G401.6 (cell line): ENCODE measurements around the gene SGMS1.
"Not testable (repeated sequence)": the region's sequence is repeated elsewhere in the genome, so short reads cannot be mapped to it uniquely, and the experiment has no call there.

Source experiments
- FAIRE-seq: peaks from 2 replicates; lab custom pipeline; 2012; peaks lifted over from hg19 to GRCh38; lab: Jason Lieb, UNC

The SGMS1 gene

DNA sequence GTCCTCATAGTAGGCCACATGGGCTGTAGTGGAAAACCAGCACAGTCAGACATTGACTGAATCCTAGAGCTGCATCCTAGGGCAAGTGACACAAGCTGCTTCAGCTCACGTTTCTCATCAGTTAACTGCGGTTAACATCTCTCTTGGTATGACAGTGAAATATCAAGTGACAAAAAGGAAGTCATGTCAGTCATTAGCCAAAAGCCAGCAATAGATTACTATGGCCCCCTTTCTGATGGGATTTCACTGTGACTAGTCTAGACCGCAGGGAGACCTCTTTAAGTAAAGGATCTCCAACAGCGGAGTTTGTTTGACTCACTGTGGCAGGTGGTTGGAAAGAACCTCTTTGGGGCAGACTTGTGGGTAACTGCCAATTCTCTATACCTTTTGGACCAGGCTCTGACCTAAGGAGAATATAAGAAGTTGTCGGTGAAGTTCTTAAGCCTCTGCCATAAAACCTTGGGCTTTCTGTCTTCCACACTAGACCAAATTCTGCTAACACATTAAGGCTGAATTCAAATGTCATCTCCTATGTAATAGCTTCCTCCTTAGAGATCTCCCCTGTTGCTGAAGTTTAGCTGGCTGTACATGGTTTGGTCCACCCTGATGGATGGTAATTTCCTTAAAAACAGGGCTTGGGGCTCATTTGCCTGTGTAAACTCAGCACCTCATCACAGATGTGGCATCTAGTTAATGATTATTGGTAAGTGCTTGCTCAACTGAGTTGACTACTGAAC is 115.3 kb downstream of the SGMS1 start:
- no peak for FAIRE-seq

DNA sequence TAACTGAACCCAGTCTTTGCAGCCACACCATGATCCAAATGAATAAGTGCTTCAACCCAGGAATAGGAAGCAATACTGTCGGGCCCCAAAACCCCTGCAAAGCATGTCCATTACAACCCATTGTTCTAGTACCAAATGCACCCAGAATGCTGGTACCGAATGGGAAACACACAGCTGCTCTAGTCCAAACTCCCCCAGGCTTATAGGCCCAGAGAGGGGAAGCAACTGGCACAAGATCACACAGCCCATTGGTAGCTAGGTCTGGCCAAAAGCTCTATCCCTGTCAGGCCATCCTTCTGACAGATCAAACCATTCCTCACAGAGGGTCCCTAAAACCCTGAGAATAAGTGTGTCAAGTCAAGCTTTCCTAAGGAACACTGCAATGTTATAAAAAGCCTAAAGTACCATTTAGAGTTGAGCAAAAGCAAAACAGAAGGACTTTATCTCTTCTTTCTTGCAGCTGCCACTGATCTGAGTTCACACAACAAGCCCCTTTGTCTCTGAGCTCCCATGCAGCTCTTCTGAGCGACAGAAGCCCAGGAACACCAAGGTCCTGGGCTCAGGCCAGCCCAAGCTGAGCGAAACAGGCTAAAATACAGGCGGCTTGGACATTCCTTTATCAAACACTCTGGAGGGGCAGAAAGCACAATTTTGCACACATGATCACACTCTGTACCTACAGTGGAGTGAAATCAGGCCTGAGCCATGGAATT is 116.7 kb downstream of the SGMS1 start:
- no peak for FAIRE-seq

DNA sequence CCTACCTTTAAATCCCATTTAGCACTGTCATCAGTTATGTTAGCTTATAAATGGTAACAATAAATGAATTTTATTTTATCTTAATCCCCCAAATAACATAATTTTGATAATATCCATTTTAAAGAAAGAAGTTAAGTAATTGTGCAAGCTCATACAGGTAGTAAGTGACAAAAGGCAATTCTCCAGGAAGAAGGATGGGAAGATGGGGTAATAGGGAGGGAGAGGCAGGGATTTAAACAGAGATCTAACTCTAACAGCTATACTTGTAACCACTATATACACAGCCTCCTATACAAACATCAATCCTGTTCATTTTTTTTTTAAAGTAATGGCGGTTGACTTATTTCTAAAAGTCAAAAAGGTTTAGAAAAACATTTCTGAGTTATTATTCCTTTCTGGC is 119.4 kb downstream of the SGMS1 start:
- FAIRE-seq: no peak

DNA sequence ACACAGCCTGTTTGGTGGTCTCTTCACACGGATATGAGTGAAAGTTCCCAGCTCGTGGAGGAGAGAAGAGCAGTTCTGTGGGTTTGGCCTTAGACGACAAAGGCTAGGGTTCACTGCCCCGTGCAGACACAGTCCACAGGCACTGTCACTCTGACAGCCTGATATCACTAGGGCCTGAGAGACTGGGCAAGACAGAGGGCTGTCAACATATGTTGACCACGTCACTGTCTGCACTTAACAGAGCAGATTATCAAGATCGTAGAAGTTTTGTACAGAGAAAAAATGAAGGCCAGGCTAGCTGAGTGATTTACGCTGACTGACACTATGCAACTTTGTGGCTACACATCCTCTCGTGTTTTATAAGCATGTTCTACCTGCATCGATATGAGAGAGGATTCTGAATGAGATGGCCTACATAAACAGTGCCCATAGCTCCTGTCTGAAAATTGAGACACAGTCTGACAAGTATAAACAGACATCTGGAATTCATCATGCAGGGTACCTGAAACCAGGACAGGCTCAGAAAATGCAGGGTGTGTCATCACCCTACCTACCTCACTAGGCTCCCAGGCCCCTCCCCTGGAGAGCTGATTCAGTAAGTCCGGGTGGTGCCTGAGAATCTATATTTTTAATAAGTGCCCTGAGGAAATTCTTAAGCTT is 120.0 kb downstream of the SGMS1 start:
- no peak for FAIRE-seq

DNA sequence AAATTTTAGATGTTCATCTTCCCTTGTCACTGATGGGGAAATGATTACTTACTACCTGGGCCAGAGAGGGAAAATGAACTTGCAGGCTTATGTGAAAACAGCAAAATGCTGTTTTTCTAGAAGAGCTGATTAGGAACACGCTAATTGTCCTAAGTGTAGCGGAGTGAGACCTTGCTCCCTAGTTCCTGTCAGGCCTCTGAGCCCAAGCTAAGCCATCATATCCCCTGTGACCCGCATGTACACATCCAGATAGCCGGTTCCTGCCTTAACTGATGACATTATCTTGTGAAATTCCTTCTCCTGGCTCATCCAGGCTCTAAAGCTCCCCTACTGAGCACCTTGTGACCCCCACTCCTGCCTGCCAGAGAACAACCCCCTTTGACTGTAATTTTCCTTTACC is 120.6 kb downstream of the SGMS1 start:
- FAIRE-seq: not testable (repeated sequence)

DNA sequence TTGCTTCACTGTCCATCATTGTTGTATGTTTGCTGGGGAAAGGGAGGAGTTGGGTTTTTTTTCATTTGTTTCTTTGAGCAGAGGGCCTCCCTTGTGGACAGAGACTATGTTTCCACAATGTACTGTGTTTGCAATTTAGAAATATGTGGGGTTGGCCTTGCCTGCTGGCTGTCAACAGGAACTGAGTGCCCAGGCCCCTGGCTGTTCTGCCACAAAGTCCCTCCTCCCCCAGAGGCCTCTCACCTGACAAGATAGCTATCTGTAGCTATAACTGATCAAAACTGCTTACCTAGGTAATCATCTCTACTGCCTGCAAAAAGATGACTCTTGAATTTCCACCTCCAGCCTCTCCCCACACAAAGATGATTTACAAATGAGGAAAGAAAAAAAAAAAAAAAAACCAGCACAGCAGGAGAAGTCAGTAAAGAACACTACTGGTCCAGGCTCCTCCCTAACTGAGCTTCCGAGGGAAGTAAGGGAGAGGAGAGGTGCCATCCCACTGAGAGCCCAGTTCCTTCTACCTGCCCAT is 121.8 kb downstream of the SGMS1 start:
- no peak for FAIRE-seq

DNA sequence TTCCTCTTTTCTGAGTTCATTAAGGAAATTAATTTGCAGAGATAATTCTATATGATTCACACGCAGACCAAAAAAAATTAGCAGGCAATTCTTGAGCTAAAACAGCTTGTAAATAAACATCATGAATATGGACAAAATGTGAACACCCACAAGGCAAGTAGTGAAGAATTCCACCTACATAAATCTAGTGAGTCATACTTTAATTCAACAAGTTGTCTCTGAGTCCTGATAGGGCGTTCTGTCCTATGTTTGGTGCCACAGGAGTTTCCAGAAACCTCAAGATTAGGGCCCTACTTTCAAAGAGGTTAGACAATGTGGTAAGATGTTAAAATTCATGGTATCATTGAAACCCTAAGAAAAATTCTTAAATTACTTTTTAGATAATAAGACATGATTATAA is 122.3 kb downstream of the SGMS1 start:
- no peak for FAIRE-seq

DNA sequence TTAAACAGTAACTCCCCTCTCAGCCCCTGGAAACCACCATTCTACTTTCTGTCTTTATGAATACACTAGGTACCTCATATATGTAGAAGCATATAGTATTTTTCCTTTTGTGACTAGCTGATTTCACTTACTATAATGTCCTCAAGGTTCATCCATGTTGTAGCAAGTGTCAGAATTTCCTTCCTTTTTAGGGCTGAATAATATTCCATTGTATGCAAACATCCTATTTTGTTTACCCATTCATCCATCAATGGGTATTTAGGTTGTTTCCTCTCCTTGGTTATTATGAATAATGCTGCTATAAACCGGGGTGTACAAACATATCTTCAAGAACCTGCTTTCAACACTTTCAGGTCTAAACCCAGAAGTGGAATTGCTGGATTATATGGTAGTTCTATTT is 125.3 kb downstream of the SGMS1 start:
- no peak for FAIRE-seq

DNA sequence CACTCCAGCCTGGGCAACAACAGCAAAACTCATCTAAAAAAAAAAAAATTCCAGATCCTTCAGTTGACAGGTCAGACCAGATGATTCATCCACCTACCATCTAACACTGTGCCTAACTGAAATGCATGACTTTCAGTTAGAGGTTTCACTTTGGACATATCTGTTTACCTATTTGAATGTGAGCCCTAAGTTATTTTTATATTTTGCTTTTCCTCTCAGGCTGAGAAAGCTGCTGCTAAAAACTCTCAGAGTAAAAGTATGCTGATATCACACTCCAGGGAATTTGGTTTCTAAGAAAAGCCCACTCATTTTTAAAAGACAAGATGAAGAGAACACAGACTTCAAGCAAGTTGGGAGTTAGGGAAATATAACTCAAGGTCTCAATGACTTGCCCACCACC is 126.0 kb downstream of the SGMS1 start:
- no peak for FAIRE-seq

DNA sequence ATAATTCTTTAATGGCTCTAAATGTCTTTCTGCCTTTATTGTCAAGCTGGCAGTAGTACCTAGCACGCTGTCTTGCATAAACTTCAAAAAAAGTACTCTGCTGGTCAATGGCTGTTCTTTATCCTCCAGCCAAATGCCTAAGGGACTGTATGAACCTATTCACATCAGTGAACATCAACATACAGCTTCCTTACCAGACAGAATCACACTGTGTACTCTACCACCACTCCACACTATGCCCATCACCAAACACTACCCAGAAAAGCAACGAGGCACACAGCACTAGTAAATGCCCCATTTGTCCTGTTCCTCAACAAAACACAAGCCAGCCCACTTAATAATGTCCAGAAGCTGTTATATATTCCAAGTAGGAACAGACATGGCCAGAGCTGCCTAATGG is 127.5 kb downstream of the SGMS1 start:
- FAIRE-seq: no peak

DNA sequence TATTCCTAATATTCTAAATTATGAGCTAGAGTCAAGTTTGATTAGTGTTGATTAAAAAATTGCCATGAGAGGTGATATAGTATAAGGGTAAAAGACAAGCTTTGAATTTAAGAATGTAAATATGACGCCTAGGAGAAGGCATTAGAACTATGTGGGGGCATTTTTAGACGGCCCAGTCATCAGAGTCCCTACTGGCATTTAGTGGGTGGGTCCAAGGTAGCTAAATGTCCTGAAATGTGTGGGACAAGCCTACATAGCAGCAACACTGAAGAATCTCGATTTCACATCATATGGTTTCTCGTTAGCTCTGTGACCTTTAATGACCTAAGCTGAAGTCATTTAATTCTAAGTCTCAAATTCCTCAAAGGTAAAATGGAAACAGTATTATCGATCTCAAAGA is 133.5 kb downstream of the SGMS1 start:
- FAIRE-seq: no peak

DNA sequence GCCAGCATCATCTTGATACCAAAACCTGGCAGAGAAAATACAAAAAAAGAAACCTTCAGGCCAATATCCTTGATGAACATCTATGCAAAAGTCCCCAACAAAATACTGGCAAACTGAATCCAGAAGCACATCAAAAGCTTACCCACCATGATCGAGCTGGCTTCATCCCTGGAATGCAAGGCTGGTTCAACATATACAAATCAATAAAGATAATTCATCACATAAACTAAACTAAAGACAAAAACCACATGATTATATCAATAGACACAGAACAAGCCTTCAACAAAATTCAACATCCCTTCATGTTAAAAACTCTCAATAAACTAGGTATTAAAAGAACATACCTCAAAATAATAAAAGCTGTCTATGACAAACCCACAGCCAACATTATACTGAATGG is 139.2 kb downstream of the SGMS1 start:
- not testable (repeated sequence) for FAIRE-seq

DNA sequence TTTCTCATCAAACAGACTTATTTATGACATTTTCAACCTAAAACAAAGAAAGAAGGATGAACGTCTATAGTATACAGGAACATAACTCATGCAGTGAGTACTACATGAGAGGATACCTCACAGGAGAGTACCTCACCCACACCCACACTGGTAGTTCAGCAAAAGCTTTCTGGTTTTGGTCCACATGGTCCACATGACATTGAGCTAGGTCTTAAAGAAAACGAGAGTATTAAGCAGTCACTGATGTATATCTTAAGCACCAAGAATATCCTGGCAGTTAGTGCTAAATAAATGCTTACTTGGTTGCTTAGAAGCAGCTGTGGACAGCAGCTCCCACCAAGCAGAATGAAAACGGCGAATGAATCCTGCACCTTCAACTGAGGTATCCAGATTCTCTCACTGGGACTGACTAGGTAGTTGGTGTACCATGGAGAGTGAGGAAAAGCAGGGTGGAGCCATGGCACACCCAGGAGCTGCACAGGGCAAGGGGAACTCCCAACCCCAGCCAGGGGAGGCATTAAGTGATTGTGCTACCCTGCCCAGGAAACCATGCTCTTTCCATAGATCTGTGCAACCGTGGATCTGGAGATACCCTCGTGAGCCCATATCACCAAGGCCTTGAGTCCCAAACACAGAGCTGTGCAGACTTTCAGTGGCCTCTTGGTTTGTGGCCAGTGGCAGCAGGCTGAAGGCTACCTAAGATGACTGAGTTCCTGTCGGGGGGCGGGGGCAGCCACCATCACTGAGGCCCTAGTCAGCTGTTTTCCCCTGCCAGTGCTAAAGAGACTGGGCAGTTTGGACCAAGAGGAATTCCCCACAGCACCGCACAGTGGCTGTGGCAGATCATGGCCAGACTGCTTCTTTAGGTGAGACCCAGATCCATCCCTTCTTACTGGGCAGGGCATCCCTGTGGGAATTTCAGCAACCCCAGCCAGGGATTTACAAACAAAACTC is 143.4 kb downstream of the SGMS1 start:
- no peak for FAIRE-seq

DNA sequence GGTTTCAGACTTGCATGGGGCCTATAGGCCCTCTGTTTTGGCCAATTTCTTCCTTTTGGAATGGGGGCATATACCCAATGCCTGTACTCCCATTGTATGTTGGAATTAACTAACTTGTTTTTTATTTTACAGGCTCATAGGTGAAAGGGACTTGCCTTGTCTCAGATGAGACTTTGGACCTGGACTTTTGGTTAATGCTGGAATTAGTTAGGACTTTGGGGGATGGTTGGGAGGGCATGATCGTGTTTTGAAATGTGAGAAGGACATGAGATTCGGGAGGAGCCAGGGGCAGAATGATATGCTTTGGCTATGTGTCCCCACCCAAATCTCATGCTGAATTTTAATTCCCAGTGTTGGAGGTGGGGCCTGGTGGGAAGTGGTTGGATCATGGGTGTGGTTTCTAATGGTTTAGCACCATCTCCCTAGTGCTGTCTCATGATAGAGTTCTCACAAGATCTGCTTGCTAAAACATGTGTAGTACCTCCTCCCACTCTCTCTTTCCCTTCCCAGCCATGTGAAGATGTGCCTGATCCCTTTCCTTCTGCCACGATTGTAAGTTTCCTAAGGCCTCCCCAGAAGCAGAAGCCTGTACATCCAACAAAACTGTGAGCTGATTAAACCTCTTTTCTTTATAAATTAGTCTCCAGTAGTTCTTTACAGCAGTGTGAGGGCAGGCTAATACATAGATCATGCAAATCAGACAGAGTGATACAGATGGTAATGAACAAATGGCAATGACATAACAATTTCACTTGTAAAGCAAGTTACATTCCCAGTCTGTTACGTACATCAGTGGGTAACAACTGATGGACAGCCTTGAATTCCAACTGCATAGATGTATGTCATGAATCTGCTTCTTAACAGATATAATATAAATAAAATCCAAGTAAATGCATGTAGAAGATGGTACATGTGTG is 146.2 kb downstream of the SGMS1 start:
- FAIRE-seq: no peak

DNA sequence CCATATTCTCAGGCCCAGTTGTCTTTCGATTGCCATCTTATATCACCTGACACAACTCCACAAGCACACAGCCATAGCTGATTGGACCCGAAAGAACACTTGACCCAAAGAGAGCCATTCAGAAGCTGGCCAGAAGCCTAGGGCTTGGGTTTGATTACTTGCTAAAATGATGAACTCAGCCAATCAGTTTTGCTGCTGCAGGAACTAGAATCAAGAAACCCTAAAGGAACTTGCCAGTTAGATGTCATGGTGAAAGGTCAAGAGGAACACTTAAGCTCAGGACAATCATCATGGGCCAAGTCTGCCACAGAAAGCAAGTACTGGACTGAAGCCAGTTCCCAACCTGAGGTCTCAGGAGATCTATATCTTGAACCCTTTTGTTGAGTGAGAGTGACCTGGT is 150.0 kb downstream of the SGMS1 start:
- FAIRE-seq: no peak

DNA sequence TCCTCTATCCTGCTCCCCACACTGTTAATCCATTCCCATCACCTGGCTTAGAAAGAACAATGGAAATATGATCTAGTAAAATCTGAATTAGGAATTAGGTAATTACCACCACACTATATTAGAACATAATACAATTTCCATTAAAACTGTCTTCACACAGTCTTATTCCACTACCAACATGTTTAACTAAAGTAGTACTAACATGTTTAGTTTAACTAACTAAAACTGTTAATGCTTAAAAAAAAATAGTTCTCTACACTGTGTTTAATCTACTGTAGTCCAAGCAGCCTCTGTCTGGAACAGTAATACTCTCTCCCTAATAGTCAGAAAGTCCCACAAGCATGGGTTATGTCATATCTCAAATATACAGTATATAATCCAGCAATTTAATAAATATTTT is 150.8 kb downstream of the SGMS1 start:
- no peak for FAIRE-seq

DNA sequence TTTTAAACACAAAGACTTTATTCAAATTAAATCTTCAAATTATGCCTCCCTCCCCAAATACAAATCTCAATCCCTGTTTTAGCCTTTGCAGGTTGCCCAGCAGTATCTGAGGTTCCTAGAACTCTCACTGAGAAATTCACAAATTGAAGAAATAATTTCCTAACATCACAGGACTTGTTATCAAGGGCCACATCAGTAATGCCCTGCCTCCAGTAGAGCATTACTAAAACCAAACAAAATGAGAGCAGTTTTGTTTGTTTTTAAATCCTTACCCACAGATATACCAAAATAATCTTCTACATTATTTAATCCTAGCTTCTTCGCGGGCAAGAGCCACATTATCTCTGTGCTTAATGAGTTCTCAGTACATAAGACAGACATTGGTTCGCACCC is 152.2 kb downstream of the SGMS1 start:
- no peak for FAIRE-seq

DNA sequence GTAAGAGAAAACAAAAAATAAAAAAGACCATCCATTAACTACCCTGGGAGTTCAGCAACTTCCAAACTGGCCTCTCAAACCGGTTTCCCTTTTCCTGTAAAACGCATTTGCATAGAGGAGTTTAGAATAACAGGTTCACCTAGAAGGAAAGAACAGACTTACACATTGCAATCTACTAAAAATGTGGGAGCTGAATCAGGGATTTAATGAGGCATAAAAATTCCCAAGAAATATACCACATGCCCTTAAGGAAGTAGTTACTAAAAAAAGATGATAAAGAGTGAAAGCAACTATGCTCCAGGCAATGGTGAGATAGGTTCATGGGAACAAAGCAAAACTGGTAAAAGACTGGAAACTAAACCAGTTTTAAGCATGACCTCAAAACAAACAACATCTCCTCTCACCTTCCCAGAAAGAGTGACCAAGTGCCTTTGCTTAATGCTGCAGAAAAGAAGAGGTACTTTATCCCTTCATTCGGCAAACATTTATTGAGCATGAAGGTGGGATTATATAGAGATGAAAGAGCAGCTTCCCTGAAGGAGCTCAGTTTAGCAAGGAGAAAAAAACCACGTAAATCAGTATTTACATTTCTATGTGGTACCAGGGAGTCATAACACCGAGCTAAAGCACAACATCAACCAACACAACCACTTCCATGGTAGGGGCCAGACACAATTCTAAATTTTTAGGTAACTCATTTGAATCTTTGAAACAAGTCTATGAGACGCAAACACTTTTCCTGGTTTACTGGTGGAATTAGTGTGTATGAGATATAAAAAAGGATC is 152.8 kb downstream of the SGMS1 start:
- FAIRE-seq: no peak

DNA sequence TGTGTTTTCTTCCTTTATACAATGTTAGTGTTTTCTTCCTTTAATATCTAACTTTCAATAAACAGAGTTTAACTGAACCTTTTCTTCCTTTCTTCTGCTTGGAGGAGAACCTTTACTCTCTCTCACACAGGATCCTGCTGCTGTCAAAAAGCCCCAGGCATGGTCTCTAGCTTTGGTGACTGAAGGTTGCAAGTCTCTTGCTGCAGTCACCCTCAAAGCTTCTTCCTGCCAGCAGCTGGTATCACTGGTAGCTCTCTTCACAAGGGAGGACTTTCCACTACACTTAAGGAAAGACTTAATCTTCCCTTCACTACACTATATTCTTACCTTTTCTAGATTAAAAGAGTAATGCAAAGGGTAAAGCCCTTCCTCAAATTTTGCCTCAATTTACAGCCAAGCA is 153.4 kb downstream of the SGMS1 start:
- no peak for FAIRE-seq

DNA sequence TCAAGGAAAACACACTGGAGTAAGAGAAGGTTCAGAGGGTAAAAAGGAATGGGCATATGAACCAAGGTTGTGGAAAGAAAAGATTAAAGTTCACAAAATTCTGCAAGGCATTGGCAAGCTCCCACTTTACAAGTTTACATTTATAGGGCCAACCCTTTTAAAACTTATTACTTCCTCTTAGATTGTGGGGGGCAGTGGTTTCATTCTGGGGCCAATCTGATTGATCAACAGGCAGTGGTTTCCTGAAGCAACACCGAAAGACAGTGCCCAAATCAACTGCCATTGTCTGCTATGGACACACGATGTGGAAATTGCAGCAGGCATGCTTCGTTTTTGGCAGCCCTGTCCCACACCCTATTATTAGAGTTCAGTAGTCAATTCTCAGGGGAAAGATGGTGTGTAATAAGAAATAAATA is 154.0 kb downstream of the SGMS1 start:
- no peak for FAIRE-seq
